ENCODE measurements around the gene RPS27A.
"Not testable (repeated sequence)": the region's sequence is repeated elsewhere in the genome, so short reads cannot be mapped to it uniquely, and the experiment has no call there.

The RPS27A gene

DNA sequence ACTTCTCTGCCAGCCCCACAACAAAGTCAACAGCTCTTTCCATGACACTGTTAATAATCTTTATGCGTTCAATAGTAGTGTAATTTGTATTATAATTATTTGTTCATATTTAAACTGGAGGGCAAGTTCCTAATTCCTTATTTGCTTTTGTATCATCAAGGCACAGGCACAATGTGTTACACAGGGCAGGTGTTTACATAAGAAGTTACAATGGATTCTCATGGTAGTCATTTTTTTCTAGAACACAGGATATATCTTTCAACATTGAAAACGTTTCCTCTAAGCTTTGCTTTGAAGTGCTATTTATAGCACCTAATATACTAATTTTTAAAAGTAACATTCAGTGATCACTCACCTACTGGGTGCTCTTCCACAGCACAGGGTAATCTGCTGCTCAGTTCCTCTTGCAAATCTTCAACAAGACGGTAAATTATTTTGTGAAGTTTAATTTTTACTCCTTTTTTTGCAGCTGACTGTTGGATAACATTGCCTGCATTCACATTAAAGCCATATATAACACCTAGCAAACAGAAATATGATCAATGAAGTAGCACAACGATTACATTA, 7.3 kb downstream of the RPS27A start:
- DNase-seq (ENCODE audit: low spot score), result no peak

DNA sequence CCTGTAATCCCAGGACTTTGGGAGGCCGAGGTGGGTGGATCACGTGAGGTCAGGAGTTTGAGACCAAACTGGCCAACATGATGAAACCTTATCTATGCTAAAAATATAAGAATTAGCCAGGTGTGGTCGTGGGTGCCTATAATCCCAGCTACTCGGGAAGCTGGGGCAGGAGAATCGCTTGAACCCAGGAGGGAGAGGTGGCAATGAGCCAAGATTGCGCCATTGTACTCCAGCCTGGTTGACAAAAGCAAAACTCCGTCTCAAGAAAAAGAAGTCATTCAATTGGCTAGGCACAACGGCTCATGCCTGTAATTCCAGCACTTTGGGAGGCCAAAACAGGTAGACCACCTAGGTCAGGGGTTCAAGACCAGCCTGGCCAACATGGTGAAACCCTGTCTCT, 9.1 kb downstream of the RPS27A start:
- not testable (repeated sequence) for DNase-seq (ENCODE audit: low spot score)

DNA sequence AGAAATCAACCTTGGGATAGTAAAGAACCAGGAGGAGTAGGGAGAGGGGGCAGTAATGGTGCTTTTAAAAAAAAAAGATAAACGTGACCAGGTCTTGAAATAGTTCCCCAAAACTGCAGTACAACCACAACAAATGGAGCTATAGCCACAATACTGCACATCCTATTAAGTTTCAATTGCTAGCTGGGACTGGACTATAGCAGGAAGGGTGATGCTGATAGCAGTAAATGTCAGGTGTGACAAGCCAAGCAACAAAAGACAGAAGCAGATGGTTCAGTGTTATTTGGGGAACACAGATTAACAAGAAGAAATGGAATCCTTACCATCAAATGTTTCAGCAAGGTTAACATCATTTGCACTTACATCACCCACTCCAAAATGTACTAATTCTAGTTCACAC, 10.1 kb downstream of the RPS27A start:
- no peak for DNase-seq (ENCODE audit: low spot score)

DNA sequence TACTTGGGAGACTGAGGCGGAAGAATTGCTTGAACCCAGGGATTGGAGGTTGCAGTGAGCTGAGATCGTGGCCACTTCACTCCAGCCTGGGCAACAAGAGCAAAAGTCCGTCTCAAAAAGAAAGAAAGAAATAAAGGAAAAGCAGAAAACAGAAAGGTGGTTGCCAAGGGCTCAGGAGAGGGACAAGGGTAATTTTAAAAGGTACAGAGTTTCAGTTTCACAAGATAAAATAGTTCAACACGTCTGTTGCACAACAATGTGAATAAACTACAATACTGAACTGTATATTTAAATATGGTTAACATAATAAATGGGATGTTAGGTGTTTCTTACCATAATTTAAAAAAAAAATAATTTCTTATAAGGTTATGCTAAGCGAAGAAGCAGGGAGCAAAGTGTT, 12.9 kb downstream of the RPS27A start:
- DNase-seq (ENCODE audit: low spot score), result no peak

DNA sequence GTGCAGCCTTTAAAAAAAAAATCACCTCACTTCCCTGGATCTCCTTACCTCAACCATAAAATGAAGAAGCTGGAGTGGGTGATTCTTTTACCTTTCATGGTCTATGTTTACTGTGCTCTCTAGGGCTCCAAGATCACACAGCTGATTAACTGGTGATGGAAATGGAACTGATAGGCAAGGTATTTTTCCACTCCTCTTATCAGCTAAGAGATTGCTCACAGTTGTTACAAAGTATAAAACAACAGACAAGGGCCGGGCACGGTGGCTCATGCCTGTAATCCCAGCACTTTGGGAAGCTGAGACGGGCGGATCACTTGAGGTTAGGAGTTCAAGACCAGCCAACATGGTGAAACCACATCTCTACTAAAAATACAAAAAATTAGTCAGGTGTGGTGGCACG, 14.5 kb downstream of the RPS27A start:
- DNase-seq (ENCODE audit: low spot score), result no peak

DNA sequence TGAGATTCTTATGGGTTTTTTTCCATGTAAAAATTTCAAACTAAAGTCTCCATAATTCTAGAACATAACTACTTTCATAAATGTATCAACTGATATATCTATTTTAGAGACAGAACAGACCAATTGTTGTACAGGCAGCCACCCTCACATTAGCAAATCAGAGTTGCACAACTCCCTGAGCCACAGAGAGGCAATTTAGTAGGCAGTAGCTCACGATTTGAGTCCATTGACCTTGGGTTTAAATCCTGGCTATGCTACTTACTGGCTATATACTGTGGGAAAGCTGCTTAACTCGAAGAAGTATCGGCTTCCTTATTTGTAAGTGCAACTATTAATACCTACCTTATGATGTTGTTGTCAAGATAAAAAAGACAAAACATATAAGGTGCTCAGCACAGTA, 20.3 kb downstream of the RPS27A start:
- DNase-seq (ENCODE audit: low spot score), result peak; percentile 34

DNA sequence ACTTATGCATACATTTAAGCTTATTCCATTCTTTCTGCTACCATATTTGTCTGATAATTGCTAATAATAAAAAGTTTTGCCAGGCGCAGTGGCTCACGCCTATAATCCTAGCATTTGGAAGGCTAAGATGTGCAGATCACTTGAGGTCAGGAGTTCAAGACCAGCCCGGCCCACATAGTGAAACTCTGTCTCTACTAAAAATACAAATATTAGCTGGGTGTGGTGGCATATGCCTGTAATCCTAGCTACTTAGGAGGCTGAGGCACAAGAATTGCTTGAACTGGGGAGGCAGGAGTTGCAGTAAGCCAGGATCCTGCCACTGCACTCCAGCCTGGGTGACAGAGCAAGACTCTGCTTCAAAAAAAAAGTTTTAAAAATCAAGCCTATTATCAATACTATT, 27.1 kb downstream of the RPS27A start:
- DNase-seq (ENCODE audit: low spot score), result not testable (repeated sequence)

DNA sequence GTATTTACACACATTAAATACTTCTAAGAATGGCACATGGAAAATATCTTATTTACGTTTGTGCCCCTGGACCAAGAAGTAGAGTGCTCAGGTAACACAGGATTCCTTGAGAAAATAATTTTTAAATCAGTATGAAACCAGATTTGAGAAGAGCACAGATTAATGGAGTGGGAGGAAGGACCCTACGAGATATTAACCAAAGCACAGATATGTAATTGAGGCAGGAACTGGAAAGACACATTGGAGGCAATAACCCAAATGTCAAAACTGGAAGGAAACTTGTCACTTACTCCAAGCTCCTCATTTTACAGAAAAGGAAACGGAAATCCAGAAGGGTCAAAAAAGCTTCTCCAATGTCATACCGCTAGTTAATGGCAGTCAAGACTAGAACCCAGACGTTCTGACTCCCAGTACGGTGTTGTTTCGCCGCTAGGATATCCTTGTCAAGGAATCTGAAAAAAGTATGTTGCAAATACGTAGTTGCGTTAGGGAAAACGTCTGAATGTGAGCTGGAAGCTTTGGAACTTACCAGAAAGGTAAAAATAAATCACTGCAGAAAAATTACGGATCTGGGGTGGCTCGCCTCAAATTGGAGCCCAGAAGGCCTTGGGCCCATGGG, 35.9 kb downstream of the RPS27A start:
- DNase-seq (ENCODE audit: low spot score), result no peak

DNA sequence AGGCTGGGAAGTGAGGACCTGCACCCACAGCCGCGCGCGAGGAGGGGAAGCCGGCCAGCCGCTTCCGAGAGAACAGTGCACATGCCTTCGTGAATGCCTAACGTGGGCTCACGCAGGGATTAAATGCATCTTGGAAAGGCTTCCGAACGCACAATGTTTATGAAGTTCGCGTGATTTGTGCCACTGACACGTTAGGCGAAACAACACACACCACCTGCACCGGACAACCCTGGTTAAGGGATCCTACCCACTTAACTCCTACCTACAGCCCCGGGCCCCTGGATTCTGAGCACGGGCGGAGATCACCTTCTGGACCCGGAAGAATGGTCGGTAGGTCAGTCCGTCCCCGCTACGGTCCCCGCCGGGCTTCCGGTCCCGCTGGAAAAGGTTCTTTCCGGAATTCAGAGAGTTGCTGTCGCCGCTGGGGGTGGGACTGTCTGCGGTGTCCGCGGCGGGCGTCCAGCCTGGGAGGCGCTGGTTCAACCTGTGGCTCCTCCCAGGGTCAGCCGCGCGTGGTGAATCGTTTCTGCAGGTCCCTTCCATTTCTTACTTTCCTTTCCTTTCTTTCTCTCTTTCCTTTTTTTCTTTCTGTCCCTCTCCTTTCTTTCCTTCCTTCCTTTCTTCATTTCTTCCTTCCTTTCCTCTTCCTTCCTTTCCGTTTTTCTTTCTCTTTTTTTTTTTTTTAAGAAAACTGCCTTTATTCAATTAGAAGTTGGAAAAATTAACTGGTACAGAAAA, 36.6 kb downstream of the RPS27A start, which contains the start of gene MTIF2:
MTIF2 (minus strand) TSS at position 325 of the 738 bp plus-strand sequence. CDS start 5,373 bp downstream, outside the sequence.
- peak; percentile 85 for DNase-seq (ENCODE audit: low spot score)

DNA sequence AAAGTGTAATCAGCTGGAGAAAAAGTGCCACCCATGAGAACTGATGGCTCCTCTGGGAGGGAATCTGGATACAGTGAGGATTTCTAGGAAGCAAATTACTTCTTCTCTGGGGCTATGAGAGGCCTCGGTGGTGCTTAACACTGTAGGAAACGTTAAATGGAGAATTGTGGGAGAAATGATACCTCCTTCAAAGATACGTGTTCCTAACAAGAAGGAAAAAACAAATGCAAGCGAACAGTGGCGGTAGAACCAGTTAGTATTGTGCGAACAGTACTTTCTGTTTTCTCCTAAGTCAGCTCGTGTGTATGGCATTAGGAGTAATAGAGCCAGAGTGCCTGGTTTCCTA, 37.1 kb downstream of the RPS27A start:
- peak; percentile 7 for DNase-seq (ENCODE audit: low spot score)

DNA sequence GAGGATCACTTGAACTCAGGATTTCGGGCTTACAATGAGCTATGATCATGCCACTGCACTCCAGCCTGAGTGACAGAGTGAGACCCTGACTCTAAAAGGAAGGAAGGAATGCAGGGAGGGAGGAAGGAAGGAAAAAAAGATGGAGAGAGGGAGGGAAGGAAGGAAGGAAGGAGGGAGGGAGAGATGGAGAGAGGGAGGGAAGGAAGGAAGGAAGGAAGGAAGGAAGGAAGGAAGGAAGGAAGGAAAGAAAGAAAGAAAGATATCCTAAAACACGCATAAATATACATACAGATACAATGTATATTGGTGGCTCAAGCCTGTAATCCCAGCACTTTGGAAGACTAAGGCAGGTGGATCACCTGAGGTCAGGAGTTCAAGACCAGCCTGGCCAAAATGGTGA, 41.9 kb downstream of the RPS27A start:
- DNase-seq (ENCODE audit: low spot score), result not testable (repeated sequence)

DNA sequence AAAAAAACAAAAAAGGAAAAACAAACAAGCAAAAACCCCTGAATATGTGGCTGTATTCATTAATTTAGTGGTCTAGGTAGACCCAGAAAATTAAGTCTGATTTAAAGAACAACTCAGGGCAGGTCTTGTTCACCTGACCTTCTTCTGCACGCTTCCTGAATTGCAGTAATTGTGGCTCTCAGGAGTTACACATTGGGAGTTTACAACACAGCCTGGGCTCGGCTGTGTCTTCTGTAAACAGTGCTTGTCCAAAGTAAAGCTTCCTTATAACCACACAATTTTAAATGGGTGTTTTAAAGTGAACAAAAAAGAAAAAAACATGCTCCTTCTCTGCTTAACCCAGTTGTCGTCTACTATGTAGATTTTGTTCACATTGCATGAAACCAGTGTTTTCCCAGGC, 44.8 kb downstream of the RPS27A start:
- peak; percentile 24 for DNase-seq (ENCODE audit: low spot score)

DNA sequence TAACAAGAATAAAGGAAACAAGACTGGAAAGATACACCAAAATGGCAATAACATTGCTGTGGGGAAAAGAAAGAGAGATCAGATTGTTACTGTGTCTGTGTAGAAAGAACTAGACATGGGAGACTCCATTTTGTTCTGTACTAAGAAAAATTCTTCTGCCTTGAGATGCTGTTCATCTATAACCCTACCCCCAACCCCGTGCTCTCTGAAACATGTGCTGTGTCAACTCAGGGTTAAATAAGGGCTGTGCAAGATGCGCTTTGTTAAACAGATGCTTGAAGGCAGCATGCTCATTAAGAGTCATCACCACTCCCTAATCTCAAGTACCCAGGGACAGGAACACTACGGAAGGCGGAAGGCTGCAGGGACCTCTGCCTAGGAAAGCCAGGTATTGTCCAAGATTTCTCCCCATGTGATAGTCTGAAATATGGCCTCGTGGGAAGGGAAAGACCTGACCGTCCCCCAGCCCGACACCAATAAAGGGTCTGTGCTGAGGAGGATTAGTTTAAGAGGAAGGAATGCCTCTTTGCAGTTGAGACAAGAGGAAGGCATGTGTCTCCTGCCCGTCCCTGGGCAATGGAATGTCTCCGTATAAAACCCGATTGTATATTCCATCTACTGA, 46.8 kb downstream of the RPS27A start:
- DNase-seq (ENCODE audit: low spot score), result not testable (repeated sequence)

DNA sequence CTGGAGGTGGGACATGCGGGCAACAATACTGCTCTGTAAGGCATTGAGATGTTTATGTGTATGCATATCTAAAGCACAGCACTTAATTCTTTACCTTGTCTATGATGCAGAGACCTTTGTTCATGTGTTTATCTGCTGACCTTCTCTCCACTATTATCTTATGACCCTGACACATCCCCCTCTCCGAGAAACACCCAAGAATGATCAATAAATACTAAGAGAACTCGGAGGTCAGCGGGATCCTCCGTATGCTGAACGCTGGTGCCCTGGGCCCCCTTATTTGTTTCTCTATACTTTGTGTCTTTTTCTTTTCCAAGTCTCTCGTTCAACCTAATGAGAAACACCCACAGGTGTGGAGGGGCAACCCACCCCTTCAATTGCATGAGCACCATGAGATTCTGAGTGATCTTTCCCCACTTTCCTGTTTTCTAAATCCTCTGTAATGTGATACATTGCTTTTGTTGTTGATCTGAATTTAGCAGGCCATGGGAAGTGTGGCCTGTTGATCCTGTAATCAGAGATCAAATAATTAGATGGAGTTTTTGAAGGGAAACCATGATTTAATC, 47.5 kb downstream of the RPS27A start:
- DNase-seq (ENCODE audit: low spot score), result not testable (repeated sequence)

DNA sequence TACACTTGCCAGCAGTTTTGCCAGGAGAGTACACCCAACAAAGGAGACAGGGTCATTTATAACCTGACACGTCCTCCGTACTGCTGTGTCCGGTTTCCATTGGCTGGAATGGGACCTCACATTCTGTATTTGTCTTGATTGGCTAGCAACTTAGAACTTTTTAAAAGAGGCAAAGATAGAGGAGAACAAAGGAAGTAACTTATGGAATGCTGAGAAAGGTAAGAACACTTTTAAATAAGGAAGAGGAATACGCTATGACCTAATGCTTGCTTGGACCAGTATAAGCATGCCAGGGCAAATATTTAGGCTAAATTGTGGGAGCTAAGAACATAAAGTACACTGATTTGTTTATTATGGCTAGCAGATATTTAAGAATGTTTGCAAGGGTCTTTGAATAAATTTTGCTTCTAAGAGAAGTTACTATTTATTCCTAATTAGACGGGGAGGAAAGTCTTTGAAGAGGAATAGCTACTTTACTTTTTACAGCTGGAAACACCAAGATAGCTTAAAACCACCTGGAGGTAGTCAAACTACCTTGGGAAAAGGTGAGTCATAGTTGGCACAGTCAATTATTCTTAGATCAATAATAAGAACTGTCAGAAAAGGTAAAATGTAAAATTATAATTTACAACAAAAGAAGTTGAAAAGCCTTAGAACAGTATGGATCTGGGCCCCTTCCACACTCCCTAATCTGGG, 48.5 kb downstream of the RPS27A start:
- not testable (repeated sequence) for DNase-seq (ENCODE audit: low spot score)

DNA sequence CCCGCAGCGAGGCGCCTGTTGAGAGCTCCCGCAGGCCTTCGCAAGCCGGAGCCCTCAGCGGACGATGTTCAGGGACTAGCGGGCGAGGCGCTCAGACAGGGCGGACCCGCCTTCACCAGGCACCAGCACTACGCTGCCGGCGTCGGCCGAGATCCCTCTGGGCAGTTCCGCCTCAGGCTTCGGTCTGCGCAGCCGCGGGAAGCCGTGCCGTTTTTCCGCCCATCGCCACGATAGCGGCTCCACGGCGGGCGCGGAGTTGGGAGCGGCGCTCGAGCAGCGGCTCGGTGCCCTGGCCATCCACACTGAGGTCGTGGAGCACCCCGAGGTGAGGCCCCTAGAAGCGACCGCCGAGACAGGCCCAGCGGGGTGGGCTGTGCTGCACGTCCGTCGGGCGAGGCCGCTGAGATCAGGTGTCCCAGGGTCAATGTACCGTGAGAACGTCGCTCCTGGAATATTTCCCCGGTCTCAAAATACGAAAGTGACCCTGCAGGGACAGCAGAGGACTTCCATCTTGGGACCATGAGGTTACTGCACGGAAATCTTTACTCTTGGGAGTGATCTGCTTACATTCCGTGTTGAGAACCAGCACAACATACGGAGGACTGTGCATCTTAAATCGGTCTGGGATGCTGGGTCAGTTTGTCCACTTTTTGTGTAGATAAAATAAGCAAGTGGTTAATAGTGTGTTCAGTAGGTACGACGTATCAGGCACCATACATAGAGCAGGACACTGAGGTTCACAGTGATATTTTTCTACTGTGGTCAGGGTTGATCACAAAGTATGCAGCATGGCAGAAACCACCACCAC, 49.8 kb downstream of the RPS27A start:
- peak; percentile 83 for DNase-seq (ENCODE audit: low spot score)

DNA sequence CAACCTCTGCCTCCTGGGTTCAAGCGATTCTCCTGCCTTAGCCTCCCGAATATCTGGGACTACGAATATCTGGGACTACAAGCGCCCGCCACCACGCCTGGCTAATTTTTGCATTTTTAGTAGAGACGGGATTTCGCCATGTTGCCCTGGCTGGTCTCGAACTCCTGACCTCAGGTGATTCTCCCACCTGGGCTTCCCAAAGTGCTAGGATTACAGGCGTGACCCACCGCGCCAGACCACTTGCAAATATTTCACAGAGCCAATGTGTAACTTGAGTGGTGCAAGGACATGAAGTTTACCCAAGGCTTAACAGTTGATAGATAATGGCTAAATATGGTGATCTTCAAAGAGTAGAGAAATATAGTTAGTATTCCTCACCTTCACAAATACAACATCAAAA, 50.6 kb downstream of the RPS27A start:
- DNase-seq (ENCODE audit: low spot score), result no peak

All from HuH-7 (cell line).